ENCODE measurements around the gene SLC23A1.

DNA sequence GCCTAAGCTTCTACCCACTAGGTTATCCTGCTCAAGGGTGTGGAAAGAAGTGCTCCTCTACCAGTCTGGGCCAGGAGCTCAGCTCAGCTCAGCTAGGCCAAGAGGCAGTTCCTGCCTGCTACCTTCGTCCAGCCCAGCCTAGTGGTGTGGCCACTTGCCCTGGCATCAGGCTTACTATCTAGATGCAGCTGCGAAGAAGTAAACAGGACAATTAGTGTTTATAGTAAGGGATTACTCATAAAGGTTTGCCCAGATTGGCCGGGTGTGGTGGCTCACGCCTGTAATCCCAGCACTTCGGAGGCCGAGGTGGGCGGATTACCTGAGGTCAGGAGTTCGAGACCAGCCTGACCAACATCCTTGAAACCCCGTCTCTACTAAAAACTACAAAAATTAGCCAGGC is 33.6 kb upstream of the SLC23A1 start:
- TF ChIP-seq, protein P1, sequence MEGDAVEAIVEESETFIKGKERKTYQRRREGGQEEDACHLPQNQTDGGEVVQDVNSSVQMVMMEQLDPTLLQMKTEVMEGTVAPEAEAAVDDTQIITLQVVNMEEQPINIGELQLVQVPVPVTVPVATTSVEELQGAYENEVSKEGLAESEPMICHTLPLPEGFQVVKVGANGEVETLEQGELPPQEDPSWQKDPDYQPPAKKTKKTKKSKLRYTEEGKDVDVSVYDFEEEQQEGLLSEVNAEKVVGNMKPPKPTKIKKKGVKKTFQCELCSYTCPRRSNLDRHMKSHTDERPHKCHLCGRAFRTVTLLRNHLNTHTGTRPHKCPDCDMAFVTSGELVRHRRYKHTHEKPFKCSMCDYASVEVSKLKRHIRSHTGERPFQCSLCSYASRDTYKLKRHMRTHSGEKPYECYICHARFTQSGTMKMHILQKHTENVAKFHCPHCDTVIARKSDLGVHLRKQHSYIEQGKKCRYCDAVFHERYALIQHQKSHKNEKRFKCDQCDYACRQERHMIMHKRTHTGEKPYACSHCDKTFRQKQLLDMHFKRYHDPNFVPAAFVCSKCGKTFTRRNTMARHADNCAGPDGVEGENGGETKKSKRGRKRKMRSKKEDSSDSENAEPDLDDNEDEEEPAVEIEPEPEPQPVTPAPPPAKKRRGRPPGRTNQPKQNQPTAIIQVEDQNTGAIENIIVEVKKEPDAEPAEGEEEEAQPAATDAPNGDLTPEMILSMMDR (IDR thresholded peaks at IDR 0.05; ENCODE audit: low read depth, low read length, poor library complexity, severe bottlenecking), result no peak
- no peak for TF ChIP-seq EZH2phosphoT487 (IDR thresholded peaks at IDR 0.05; ENCODE audit: borderline replicate concordance, low read length)

All from DOHH2 (cell line).